Common myeloid progenitor, CD34-positive (primary cell): ENCODE measurements around the gene DHX16.
"Not testable (repeated sequence)": the region's sequence is repeated elsewhere in the genome, so short reads cannot be mapped to it uniquely, and the experiment has no call there.

ENCODE experiments used
- CTCF ChIA-PET: fragments of 350-600 bp; sonication (Branson Sonifier 250); formaldehyde crosslinking; loops from one replicate; lab custom pipeline; 2021; ENCODE audit warnings: antibody characterized with exemption; lab: Charles Lee
- POLR2A ChIA-PET: fragments of 350-600 bp; sonication (Branson Sonifier 250); formaldehyde crosslinking; loops from one replicate; lab custom pipeline; 2021; ENCODE audit warnings: antibody characterized with exemption; lab: Charles Lee
- DNase-seq, 3 donors: peaks; one replicate each; pipeline versions ENCODE4 v3.0.0 to v3.0.0-alpha.2; 2013
- H3K27ac ChIP-seq, 2 experiments: 1 replicate in 1 of 2; 2 replicates in 1 of 2; pipeline ENCODE4 v1.7.0; 2013; ENCODE audit warnings: inconsistent platforms in 2 of 2, low read length in 2 of 2, mild to moderate bottlenecking in 2 of 2, low read depth in 1 of 2, moderate library complexity in 1 of 2; ENCODE audit not compliant: severe bottlenecking in 2 of 2, insufficient read depth in 1 of 2, poor library complexity in 1 of 2
- H3K27me3 ChIP-seq, 5 experiments: replicated peaks in 2 of 5; 1 replicate in 3 of 5; 2 replicates in 2 of 5; pipeline versions ENCODE4 v1.6.1 to v1.7.0; 2013; ENCODE audit warnings: low read length in 4 of 5, mild to moderate bottlenecking in 2 of 5, moderate library complexity in 2 of 5, inconsistent platforms in 1 of 5; ENCODE audit not compliant: insufficient read depth in 5 of 5, control insufficient read depth in 4 of 5
- H3K36me3 ChIP-seq, 4 experiments: 1 replicate in 2 of 4; 2 replicates in 2 of 4; pipeline versions ENCODE4 v1.6.1 to v1.7.0; 2013; ENCODE audit warnings: low read length in 3 of 4, control low read depth in 1 of 4, mild to moderate bottlenecking in 1 of 4; ENCODE audit not compliant: control insufficient read depth in 4 of 4, insufficient read depth in 4 of 4
- H3K4me1 ChIP-seq, 4 experiments: 1 replicate in 3 of 4; 2 replicates in 1 of 4; pipeline versions ENCODE4 v1.6.1 to v1.7.1; 2013; ENCODE audit warnings: low read length in 3 of 4, mild to moderate bottlenecking in 3 of 4, control low read depth in 1 of 4, inconsistent platforms in 1 of 4, moderate library complexity in 1 of 4; ENCODE audit not compliant: control insufficient read depth in 4 of 4, insufficient read depth in 4 of 4; ENCODE audit errors: control extremely low read depth in 1 of 4
- H3K4me3 ChIP-seq, 7 experiments: 1 replicate in 4 of 7; 2 replicates in 3 of 7; pipeline versions ENCODE4 v1.5.1 to v1.7.0; 2013; ENCODE audit warnings: mild to moderate bottlenecking in 7 of 7, low read length in 6 of 7, moderate library complexity in 6 of 7, inconsistent platforms in 2 of 7, low read depth in 2 of 7, control low read depth in 1 of 7; ENCODE audit not compliant: insufficient read depth in 4 of 7, control insufficient read depth in 1 of 7; ENCODE audit errors: extremely low read depth in 1 of 7
- H3K9me3 ChIP-seq, 5 experiments: 1 replicate in 4 of 5; 2 replicates in 1 of 5; pipeline versions ENCODE4 v1.6.1 to v1.7.1; 2013; ENCODE audit warnings: low read length in 4 of 5, mild to moderate bottlenecking in 2 of 5, inconsistent platforms in 1 of 5, low read depth in 1 of 5, moderate library complexity in 1 of 5; ENCODE audit not compliant: control insufficient read depth in 4 of 5, insufficient read depth in 2 of 5; ENCODE audit errors: control extremely low read depth in 1 of 5
- WGBS: methylation state at CpG from one replicate; pipeline ENCODE4 v1.1.5; 2013; ENCODE audit not compliant: insufficient coverage; 5-methylcytosine and 5-hydroxymethylcytosine counted together

Gene DHX16

GRCh38 chr6:30719356-30719755 is 46.5 kb upstream of the DHX16 start:
- H3K27me3 ChIP-seq, result no peaks in the 10 kb centered on the region
- ChIA-PET POLR2A (interaction anchor here (0.6 to 5.4 kb wide), 3 partner anchors 11 to 37 kb away, joined by 3 to 56 read pairs (median 3); no protein-coding TSS in a partner anchor), CTCF (interaction anchor here (1.1 to 30.1 kb wide), 5 partner anchors 10 to 93 kb away, joined by 3 to 622 read pairs (median 3); partner anchors contain the start of genes ATAT1 and DHX16)
- peaks cover 19 to 60% (median 45%) of the 10 kb centered on the region in 4 experiments for H3K4me1 ChIP-seq
- DNase-seq, result no peak
- peak overlapping the region; percentile 21 to 100 (median 95) for H3K4me3 ChIP-seq
- WGBS, result 36% methylated on average over 8 of the region's 8 CpGs
- H3K27ac ChIP-seq, result peak overlapping the region; percentile 43 to 93
- peaks cover 5 to 32% (median 19%) of the 10 kb centered on the region in 4 experiments for H3K36me3 ChIP-seq
- H3K9me3 ChIP-seq, result no peaks in the 10 kb centered on the region

GRCh38 chr6:30717845-30718720 is 45.3 kb upstream of the DHX16 start:
- H3K27me3 ChIP-seq, H3K9me3 ChIP-seq, DNase-seq: not testable (repeated sequence)
- ChIA-PET POLR2A (interaction anchor here (0.6 to 5.4 kb wide), 7 partner anchors 17 to 39 kb away, joined by 3 to 56 read pairs (median 4); no protein-coding TSS in a partner anchor), CTCF (interaction anchor here (1.1 to 30.1 kb wide), 11 partner anchors 8 to 235 kb away, joined by 3 to 622 read pairs (median 3); partner anchors contain the start of genes ATAT1, DHX16 and NRM)
- Histone ChIP-seq H3K36me3 (peaks cover 5 to 31% (median 17%) of the 10 kb centered on the region in 4 experiments), H3K4me1 (peaks cover 19 to 51% (median 40%) of the 10 kb centered on the region in 4 experiments), H3K4me3 (peak overlapping the region in 6 of 7 experiments; percentile 74 to 94 (median 84)), H3K27ac (peak overlapping the region; percentile 54 to 86)
- WGBS, result 84% methylated on average over 20 of the region's 37 CpGs

GRCh38 chr6:30717129-30717844 is 44.5 kb upstream of the DHX16 start, which contains the start of gene MDC1:
TSS of gene MDC1 (minus strand) at chr6:30717281. CDS start at chr6:30715175, 2,106 bp downstream.
- peak within 1 kb of the TSS; percentile 64 to 94 (median 84) for H3K4me3 ChIP-seq
- ChIA-PET POLR2A (interaction anchor here (0.6 to 1.2 kb wide), 7 partner anchors 13 to 38 kb away, joined by 3 to 15 read pairs (median 4); no protein-coding TSS in a partner anchor), CTCF (interaction anchor here (0.6 to 30.1 kb wide), 8 partner anchors 9 to 40 kb away, joined by 3 to 622 read pairs (median 4); partner anchors contain the start of genes DHX16 and NRM)
- peak within 1 kb of the TSS; percentile 86 to 94 for H3K27ac ChIP-seq
- WGBS, result 0% methylated on average over 41 of the region's 48 CpGs
- H3K36me3 ChIP-seq, result peaks cover 4 to 31% (median 19%) of the 10 kb centered on the region in 4 experiments
- peak; percentile 100 for DNase-seq
- peaks cover 18 to 48% (median 33%) of the 10 kb centered on the region in 4 experiments for H3K4me1 ChIP-seq
- H3K9me3 ChIP-seq, result no peaks in the 10 kb centered on the region
- H3K27me3 ChIP-seq, result no peaks in the 10 kb centered on the region

GRCh38 chr6:30716879-30717128 is 44.0 kb upstream of the DHX16 start:
- H3K27ac ChIP-seq, result peak overlapping the region; percentile 86 to 94
- POLR2A ChIA-PET, result interaction anchor here (1.0 to 1.2 kb wide), 3 partner anchors 13 to 38 kb away, joined by 4 to 15 read pairs (median 5); no protein-coding TSS in a partner anchor
- peaks cover 4 to 34% (median 21%) of the 10 kb centered on the region in 4 experiments for H3K36me3 ChIP-seq
- CTCF ChIA-PET, result interaction anchor here (0.6 to 30.1 kb wide), 8 partner anchors 10 to 39 kb away, joined by 3 to 622 read pairs (median 4); partner anchors contain the start of genes DHX16 and NRM
- no peaks in the 10 kb centered on the region for H3K27me3 ChIP-seq
- peak overlapping the region; percentile 52 to 93 (median 82) for H3K4me3 ChIP-seq
- no peak for DNase-seq
- peaks cover 13 to 48% (median 28%) of the 10 kb centered on the region in 4 experiments for H3K4me1 ChIP-seq
- WGBS, result 2% methylated on average over 6 of the region's 8 CpGs
- no peaks in the 10 kb centered on the region for H3K9me3 ChIP-seq

- H3K4me3 ChIP-seq, result no peak overlapping the region
- H3K4me1 ChIP-seq, result peaks cover 7 to 43% (median 20%) of the 10 kb centered on the region in 4 experiments
- no peak for DNase-seq
- ChIA-PET CTCF (interaction anchor here (30.1 kb wide), 1 partner anchor 37 kb away, joined by 622 read pairs; the partner anchor contains the start of gene DHX16), POLR2A (no interaction called here)
- H3K27ac ChIP-seq, result no peak overlapping the region
- H3K36me3 ChIP-seq, result peaks cover 7 to 47% (median 35%) of the 10 kb centered on the region in 4 experiments
- no peaks in the 10 kb centered on the region for H3K27me3 ChIP-seq
- no CpG with 5 or more reads among the region's 1 CpG for WGBS
- no peaks in the 10 kb centered on the region for H3K9me3 ChIP-seq
These were observed 41.5 kb upstream of the DHX16 start for GRCh38 chr6:30714263-30714662.

- H3K4me3 ChIP-seq, result no peak overlapping the region
- H3K36me3 ChIP-seq, result peaks cover 11 to 55% (median 46%) of the 10 kb centered on the region in 4 experiments
- POLR2A ChIA-PET, result interaction anchor here (1.1 kb wide), 2 partner anchors 9 to 30 kb away, joined by 4 to 5 read pairs; no protein-coding TSS in a partner anchor
- DNase-seq, result no peak
- H3K27ac ChIP-seq, result peak overlapping the region in 1 of 2 experiments; percentile 36
- no peaks in the 10 kb centered on the region for H3K27me3 ChIP-seq
- H3K9me3 ChIP-seq, result no peaks in the 10 kb centered on the region
- WGBS, result 95% methylated on average over 7 of the region's 7 CpGs
- CTCF ChIA-PET, result interaction anchor here (0.6 to 30.1 kb wide), 7 partner anchors 9 to 35 kb away, joined by 3 to 622 read pairs (median 4); partner anchors contain the start of gene DHX16
- peaks cover 4 to 26% (median 8%) of the 10 kb centered on the region in 4 experiments for H3K4me1 ChIP-seq
These were observed 39.7 kb upstream of the DHX16 start for GRCh38 chr6:30712441-30712945.
